ENCODE results near the gene DMBT1.

The DMBT1 gene

GRCh38 chr10:122659126-122659525, 98.6 kb downstream of the DMBT1 start:
- no peak for TF ChIP-seq CTCF (conservative IDR thresholded peaks at IDR 0.05; ENCODE audit: low read length)

GRCh38 chr10:122659651-122660050, 99.1 kb downstream of the DMBT1 start:
- H3K4me3 ChIP-seq (ENCODE audit: low read length) = no peak overlapping the region
- no peak for DNase-seq (ENCODE audit: low read depth)
- TF ChIP-seq CTCF (conservative IDR thresholded peaks at IDR 0.05; ENCODE audit: low read length) = no peak

More at GRCh38 chr10:122659126-122659525, 98.6 kb downstream of the DMBT1 start:
- DNase-seq (ENCODE audit: low read depth) = no peak
- no peak overlapping the region for H3K4me3 ChIP-seq (ENCODE audit: low read length)

- TF ChIP-seq CTCF (conservative IDR thresholded peaks at IDR 0.05; ENCODE audit: low read length) = no peak
- DNase-seq (ENCODE audit: low read depth) = no peak
- no peak overlapping the region for H3K4me3 ChIP-seq (ENCODE audit: low read length)
Measured at GRCh38 chr10:122660696-122661095, 100.1 kb downstream of the DMBT1 start.

GRCh38 chr10:122662231-122662630, 101.7 kb downstream of the DMBT1 start:
- no peak for TF ChIP-seq CTCF (conservative IDR thresholded peaks at IDR 0.05; ENCODE audit: low read length)
- no peak for DNase-seq (ENCODE audit: low read depth)
- H3K4me3 ChIP-seq (ENCODE audit: low read length) = no peak overlapping the region

- H3K4me3 ChIP-seq (ENCODE audit: low read length) = no peak overlapping the region
- no peak for DNase-seq (ENCODE audit: low read depth)
- TF ChIP-seq CTCF (conservative IDR thresholded peaks at IDR 0.05; ENCODE audit: low read length) = no peak
Measured at GRCh38 chr10:122663516-122664130, 103.1 kb downstream of the DMBT1 start.

GRCh38 chr10:122664501-122664900, 103.9 kb downstream of the DMBT1 start:
- no peak for DNase-seq (ENCODE audit: low read depth)
- no peak for TF ChIP-seq CTCF (conservative IDR thresholded peaks at IDR 0.05; ENCODE audit: low read length)
- no peak overlapping the region for H3K4me3 ChIP-seq (ENCODE audit: low read length)

- TF ChIP-seq CTCF (conservative IDR thresholded peaks at IDR 0.05; ENCODE audit: low read length) = no peak
- no peak for DNase-seq (ENCODE audit: low read depth)
Measured at GRCh38 chr10:122665329-122665860, 104.8 kb downstream of the DMBT1 start.

More at GRCh38 chr10:122665329-122665860, 104.8 kb downstream of the DMBT1 start:
- no peak overlapping the region for H3K4me3 ChIP-seq (ENCODE audit: low read length)

Data from AG10803 (cell line).